ENCODE measurements around the gene SLC25A23.
"Not testable (repeated sequence)": the region's sequence is repeated elsewhere in the genome, so short reads cannot be mapped to it uniquely, and the experiment has no call there.

SLC25A23 gene

DNA sequence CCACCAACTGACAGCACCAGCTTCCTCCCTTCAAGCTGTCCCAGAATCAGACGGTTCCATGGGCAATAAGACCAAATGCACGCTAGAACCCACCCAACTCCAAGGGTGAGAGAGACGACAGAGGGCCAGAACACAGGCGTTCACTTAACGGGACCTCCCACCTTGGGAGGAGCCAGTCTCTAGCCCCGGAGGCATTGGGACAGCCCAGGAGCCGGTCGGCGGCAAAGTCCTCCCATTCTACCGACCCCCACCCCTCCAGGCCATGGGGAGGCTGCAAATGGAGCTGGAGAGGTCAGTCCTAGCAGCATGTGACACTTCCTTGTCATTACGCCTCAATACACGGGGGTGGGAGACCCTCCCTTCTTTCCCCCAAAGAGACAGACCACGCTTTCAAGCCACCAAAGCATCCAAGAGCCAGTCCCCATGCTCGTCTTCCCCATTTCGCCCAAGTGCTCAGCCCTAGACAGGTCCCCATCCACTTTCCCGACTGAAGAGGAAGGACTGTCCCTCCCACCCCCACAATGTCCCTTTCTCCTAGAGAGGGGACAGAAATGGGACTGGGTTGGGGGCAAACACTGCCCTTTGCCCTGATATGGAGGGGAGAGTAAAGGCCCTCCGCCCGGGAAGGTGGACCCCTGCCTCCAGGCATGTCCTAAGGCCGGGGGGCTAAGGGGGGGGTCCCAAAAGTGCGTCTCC lies 35.9 kb downstream of the SLC25A23 start:
- DNase-seq: peak; percentile 21 to 31

- DNase-seq: no peak
Measured at GRCh38 chr19:6421075-6422014, 38.2 kb downstream of the SLC25A23 start.

- no peak for DNase-seq
Measured at GRCh38 chr19:6418562-6418932, 41.0 kb downstream of the SLC25A23 start.

DNA sequence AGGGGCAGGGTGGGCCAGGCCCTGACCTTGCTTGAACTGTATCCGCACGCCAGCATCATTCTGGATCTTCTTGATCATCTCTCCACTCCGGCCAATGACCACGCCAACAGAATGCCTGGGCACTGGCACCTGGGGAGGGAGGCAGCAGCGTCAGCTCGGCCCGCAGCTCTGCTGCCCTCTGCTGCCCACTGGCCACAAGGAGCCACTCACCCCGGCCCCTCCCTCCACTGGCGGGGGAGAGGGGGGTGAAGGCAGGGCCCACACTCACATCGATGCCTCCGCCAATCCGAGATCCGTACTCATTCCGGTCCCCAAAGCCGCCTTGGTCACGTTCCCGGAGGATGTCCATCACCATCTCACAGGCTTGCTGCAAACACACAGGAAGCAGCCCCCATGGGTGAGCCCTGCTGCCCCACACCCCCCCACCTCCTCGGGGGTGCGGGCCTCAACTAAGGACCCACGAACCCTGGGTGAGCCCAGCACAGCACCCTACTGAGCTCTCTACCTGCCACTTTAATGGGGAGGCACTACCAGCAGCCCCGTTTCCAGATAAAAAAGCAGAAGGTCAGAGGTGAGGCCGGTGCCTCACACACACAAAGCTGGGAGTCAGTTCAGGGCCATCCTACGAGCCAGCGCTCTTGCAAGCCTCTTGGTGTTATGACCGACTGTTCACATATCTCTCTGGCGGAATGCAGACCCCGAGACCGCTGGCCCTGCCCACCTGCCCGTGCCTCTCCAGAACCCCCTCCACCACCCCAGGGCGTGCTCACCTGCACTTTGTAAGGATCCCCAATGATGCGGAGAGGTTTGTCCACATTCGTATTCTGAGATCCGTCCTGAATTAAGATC lies 41.7 kb downstream of the SLC25A23 start:
- no peak for DNase-seq

- no peak for DNase-seq
Measured at GRCh38 chr19:6416658-6417405, 42.8 kb downstream of the SLC25A23 start.

GRCh38 chr19:6415591-6416190 lies 43.9 kb downstream of the SLC25A23 start:
- DNase-seq: no peak

- no peak for DNase-seq
Measured at GRCh38 chr19:6414793-6415590, 44.6 kb downstream of the SLC25A23 start.

GRCh38 chr19:6413721-6414643 lies 45.6 kb downstream of the SLC25A23 start:
- no peak for DNase-seq

DNA sequence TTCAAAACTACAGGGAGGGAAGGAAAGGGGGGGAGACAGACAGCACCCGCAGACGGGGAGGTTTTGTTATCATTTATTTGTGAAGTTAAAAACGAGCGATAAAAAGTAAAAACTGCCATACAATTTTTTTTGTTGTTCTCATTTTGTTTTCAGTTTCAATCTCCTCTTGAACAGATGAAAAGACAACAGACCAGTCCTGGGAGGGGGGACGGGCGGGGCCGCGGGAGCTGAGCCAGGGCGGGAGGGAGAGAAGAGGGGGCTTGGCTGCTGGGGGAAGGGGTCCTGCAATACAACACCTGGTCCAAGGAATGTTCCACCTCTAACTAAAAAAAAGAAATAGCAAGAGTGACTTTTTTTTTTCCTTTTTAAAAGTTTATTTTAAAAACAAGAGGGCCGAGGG lies 46.3 kb downstream of the SLC25A23 start:
- no peak for DNase-seq

DNA sequence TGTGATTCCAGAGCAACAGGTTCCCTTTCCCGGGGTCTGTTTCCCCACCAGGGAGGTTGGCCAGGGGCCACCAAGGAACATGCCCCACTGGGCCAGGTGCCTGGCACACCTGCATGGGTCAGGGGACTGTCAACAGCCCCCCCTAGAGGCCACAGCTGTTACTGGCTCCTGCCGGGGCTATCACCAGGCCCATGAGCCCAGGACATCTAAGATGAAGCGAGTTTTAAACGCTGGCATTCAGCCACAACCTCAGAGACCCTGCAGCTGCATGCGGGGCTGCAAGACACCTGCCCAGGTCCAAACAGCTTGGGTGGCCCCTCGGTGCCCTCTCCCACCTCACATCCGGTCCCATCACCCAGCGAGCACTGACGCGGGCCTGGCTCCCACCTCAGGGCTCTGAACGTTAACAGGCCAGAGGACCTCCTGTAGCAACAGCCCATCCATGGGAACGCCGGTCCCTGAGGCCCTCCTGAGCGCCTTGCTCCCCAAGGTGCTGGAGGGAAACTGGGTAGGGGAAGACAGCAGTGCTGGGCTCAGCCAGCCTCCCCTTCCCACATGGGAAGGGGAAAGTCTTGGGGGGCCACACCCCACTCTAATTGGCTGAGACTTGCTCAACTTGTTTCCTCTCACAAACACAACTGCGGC lies 47.0 kb downstream of the SLC25A23 start:
- peak; percentile 34 to 44 for DNase-seq

GRCh38 chr19:6412061-6412446 lies 47.5 kb downstream of the SLC25A23 start:
- no peak for DNase-seq

DNA sequence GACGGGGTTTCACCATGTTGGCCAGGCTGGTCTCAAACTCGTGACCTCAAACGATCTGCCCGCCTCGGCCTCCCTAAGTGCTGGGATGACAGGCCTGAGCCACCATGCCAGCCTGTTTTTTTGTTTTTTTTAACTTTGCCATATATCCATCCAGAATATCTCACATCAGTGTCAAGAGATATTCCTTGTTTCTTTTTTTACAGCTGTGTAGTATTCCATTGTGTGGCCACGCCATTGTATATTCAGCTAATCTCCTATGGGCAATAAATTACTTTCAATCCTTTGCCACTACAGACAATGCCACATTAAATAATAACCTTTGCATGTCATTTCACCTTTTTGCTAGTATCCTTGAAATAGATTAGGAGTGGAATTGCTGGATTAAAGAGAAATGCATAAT lies 50.2 kb downstream of the SLC25A23 start:
- DNase-seq: no peak

GRCh38 chr19:6406401-6406800 lies 53.2 kb downstream of the SLC25A23 start:
- no peak for DNase-seq

DNA sequence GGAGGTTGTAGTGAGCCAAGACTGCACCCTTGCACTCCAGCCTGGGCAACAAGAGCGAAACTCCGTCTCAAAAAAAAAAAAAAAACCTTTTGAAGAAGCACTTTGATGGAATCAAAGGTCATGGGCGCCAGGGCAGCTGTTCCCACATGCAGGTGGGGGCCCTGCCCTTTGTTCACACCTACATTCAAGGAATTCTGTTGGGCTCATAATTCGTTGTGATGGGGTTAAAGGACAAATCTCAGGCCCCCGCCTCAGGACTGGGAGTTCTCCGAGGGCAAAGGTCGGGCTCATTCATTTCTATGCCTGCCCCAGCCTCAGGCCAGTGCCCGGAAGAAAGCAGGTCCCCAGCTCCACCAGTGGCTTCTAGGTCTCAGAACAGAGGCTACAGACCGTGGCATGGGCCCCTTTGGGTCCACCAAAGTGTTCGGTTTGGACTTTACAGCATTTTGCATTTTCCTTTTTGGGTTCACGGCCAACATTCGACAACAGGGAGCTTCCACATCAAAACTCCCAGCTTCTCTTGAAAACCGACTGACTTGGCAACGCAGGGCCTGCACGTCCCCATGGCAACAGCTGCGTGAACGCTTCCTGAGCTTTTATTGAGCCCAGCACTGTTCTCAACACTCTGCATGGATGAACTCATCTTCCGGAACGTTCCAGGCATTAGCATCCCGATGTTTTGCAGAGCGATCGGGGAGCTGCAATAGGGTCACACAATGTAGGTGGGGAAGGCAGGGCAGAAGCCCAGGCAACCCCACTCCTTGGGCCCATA lies 56.6 kb downstream of the SLC25A23 start:
- no peak for DNase-seq

- DNase-seq: no peak
Measured at GRCh38 chr19:6402058-6402457, 57.5 kb downstream of the SLC25A23 start.

GRCh38 chr19:6400062-6400944 lies 59.3 kb downstream of the SLC25A23 start:
- DNase-seq: not testable (repeated sequence)

GRCh38 chr19:6396305-6396704 lies 63.3 kb downstream of the SLC25A23 start:
- no peak for DNase-seq

- DNase-seq: no peak
Measured at GRCh38 chr19:6394831-6395230, 64.8 kb downstream of the SLC25A23 start.
